WI38 (cell line): Measurements from ENCODE around the gene GSPT2.

ENCODE experiments used
- H3K4me3 ChIP-seq: 2 replicates; pipeline ENCODE4 v1.5.1; 2011; ENCODE audit warnings: low read depth, mild to moderate bottlenecking, control low read depth, low read length
- CTCF ChIP-seq: IDR thresholded peaks from 2 replicates; pipeline ENCODE4 v1.5.1; 2012; ENCODE audit warnings: low read depth, mild to moderate bottlenecking, control low read depth, low read length

Gene GSPT2

DNA sequence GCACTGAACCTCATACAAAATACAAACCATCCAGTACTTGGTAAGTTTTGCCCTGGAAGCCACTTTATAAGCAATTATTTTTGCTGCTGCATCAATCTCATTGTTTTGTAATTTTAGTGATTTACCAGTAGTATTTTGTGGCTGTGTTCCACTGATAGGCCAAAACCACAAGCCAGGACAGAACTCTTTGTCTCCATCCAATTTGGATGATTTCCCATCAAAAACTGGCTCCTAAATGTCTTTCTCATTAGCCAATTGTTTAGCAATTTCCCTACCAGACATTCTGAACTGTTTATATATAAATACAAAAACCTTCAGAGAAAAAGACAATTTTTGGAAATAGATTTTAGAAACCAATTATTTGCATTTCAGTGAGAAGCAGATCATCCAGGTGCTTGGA, 4.4 kb downstream of the GSPT2 start:
- no peak for TF ChIP-seq CTCF

DNA sequence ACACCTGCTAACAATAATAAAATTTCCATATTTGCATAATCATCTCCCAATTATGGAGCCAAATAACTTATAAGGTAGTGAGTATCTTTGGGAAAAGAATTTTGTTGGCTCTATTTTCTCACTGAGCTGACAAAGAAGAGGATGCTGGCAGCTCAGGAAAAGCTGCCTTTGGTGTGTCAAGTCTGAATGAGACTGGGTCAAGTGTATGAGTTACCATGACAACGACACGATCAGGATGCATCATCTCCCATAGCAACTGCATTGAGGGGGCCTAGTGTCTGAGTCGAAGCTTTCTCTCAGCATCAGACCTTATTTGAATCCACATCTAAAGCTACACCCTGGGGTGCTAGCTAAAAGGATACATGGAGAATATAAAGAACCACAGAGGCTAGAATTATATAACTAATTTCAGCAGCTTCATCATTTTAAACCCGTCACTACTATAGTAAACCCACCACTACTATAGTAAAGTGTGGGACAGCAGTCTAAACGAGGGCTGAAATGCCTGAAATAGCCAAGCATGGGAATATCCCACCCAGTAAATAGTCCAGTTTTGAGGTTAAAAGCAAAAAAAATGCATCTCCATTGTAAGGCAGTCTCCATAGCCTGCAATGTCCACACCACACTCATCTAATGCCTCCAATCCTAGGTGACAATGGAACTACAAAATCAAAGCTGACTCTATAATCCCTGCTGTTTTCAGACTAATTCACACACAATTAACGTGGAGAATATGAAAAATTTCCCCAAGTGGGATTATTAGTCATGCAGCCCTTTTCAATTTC, 16.0 kb downstream of the GSPT2 start:
- no peak overlapping the region for H3K4me3 ChIP-seq
- TF ChIP-seq CTCF, result no peak

More for the DNA sequence above, 4.4 kb downstream of the GSPT2 start:
- H3K4me3 ChIP-seq, result no peak overlapping the region

GRCh38 chrX:51760657-51761056, 17.4 kb downstream of the GSPT2 start:
- H3K4me3 ChIP-seq, result no peak overlapping the region
- TF ChIP-seq CTCF, result no peak

GRCh38 chrX:51766546-51766945, 23.3 kb downstream of the GSPT2 start:
- no peak for TF ChIP-seq CTCF
- H3K4me3 ChIP-seq, result no peak overlapping the region

- TF ChIP-seq CTCF, result no peak
Observed at GRCh38 chrX:51776851-51777250, 33.6 kb downstream of the GSPT2 start.

GRCh38 chrX:51779306-51779705, 36.1 kb downstream of the GSPT2 start:
- no peak for TF ChIP-seq CTCF
- no peak overlapping the region for H3K4me3 ChIP-seq

More at GRCh38 chrX:51776851-51777250, 33.6 kb downstream of the GSPT2 start:
- no peak overlapping the region for H3K4me3 ChIP-seq

DNA sequence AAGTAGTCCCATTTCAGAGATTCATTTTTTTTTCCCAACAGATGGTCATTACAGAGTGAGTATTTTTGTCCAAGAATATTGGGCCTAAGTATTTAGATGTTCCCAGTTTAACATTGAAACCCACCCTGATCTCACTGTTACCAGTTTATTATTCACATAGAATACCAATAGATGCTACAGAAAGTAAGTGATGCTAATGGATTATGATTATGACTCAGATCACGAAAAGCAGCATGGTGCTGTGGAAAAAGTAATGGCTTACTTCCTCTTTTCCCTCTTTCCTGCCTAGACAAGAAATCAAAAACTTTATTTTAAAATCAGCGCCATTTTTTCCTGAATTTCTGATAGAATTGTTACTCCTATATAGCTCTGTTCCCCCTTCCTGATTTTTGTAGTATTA, 51.9 kb downstream of the GSPT2 start:
- no peak overlapping the region for H3K4me3 ChIP-seq

More for the DNA sequence above, 51.9 kb downstream of the GSPT2 start:
- no peak for TF ChIP-seq CTCF
